K562 (cell line): Measurements from ENCODE around the gene SOBP. TPM values are rescaled to one million over a fixed set of nuclear protein-coding genes. Genes with fewer than 3 reads are reported as not detected.

ENCODE experiments used
- ATAC-seq: fragments of 200-7000 bp; cut with Tn5 transposase; 3 replicates; pipeline ENCODE4 v1.9.1; 2020; ENCODE audit warnings: moderate library complexity
- BruUV-seq: library from RNA; stranded (reverse); fragments of 400-500 nt; replicated peaks from 2 replicates; lab custom pipeline; 2021; lab: Mats Ljungman, UMichigan
- CTCF ChIA-PET: fragments of 300-600 bp; formaldehyde crosslinking; extraction: SDS; loops from one replicate; lab custom pipeline; 2021; ENCODE audit warnings: low intra/inter-chr PET ratio; lab: Yijun Ruan, JAX
- POLR2A ChIA-PET: fragments of 300-600, 350-650 bp; sonication (Branson Sonifier 250); formaldehyde crosslinking; extraction: SDS; loops from one replicate; lab custom pipeline; 2021; ENCODE audit warnings: antibody characterized with exemption, inconsistent platforms; lab: Yijun Ruan, JAX
- DNase-seq, 4 experiments: peaks; one replicate each; pipeline versions ENCODE4 v3.0.0 to v3.0.0-alpha.2; 2011 to 2018; ENCODE audit warnings: low spot score in 3 of 4, mixed read lengths in 3 of 4; ENCODE audit errors: extremely low read depth in 1 of 4
- FAIRE-seq: peaks from 2 replicates; lab custom pipeline; 2011; peaks lifted over from hg19 to GRCh38; lab: Jason Lieb, UNC
- H2AFZ ChIP-seq: 2 replicates; pipeline ENCODE4 v1.6.0; 2011; ENCODE audit warnings: low read depth, low read length, control low read depth, inconsistent platforms
- H3K27ac ChIP-seq: fragments of 200-600 bp; 3 replicates; pipeline ENCODE4 v1.8.0; 2011; ENCODE audit warnings: low read depth, mild to moderate bottlenecking, control low read depth, inconsistent platforms, low read length, moderate library complexity, mixed read lengths; ENCODE audit errors: extremely low read depth
- H3K27me3 ChIP-seq, 2 experiments: fragments of 300-600 bp in 1 of 2; 2 replicates in 1 of 2; 3 replicates in 1 of 2; pipeline versions ENCODE4 v1.6.0 to v1.8.0; 2011; ENCODE audit warnings: inconsistent platforms in 2 of 2, low read length in 2 of 2, mild to moderate bottlenecking in 1 of 2, mixed read lengths in 1 of 2, moderate library complexity in 1 of 2; ENCODE audit not compliant: control insufficient read depth in 2 of 2, insufficient read depth in 2 of 2
- H3K36me3 ChIP-seq: fragments of 300-600 bp; 3 replicates; pipeline ENCODE4 v1.8.0; 2011; ENCODE audit warnings: mild to moderate bottlenecking, low read length, inconsistent platforms; ENCODE audit not compliant: control insufficient read depth, insufficient read depth
- H3K4me1 ChIP-seq, 2 experiments: fragments of 200-600 bp in 1 of 2; replicated peaks in 1 of 2; 2 replicates in 1 of 2; 3 replicates in 1 of 2; pipeline versions ENCODE4 v1.5.1 to v1.8.0; 2011; ENCODE audit warnings: inconsistent platforms in 2 of 2, low read length in 2 of 2, mild to moderate bottlenecking in 1 of 2, mixed read lengths in 1 of 2, moderate library complexity in 1 of 2; ENCODE audit not compliant: control insufficient read depth in 2 of 2, insufficient read depth in 2 of 2
- H3K4me2 ChIP-seq: 2 replicates; pipeline ENCODE4 v1.6.1; 2011; ENCODE audit warnings: low read length, control low read depth, inconsistent platforms, mixed read lengths; ENCODE audit not compliant: insufficient read depth
- H3K4me3 ChIP-seq: fragments of 200-600 bp; sonication (generic), shearing (Covaris generic); 2 replicates; pipeline ENCODE4 v1.5.1; 2016; ENCODE audit warnings: control low read depth, inconsistent platforms
- H3K79me2 ChIP-seq: fragments of 200-600 bp; 3 replicates; pipeline ENCODE4 v1.8.0; 2011; ENCODE audit warnings: low read length, inconsistent platforms; ENCODE audit not compliant: control insufficient read depth, insufficient read depth
- H3K9ac ChIP-seq, 2 experiments: 2 replicates each; pipeline versions ENCODE4 v1.6.0 to v1.6.1; 2011; ENCODE audit warnings: low read depth in 2 of 2, low read length in 2 of 2, control low read depth in 1 of 2, inconsistent platforms in 1 of 2, mild to moderate bottlenecking in 1 of 2, mixed read lengths in 1 of 2; ENCODE audit not compliant: insufficient read depth in 1 of 2
- H3K9me1 ChIP-seq: one replicate; pipeline ENCODE4 v1.6.0; 2011; ENCODE audit warnings: inconsistent platforms, mild to moderate bottlenecking, low read length, moderate library complexity; ENCODE audit not compliant: control insufficient read depth, insufficient read depth
- H3K9me3 ChIP-seq: replicated peaks from 2 replicates; pipeline ENCODE4 v1.5.1; 2011; ENCODE audit warnings: low read depth, low read length, inconsistent platforms; ENCODE audit not compliant: control insufficient read depth, insufficient read depth
- H4K20me1 ChIP-seq: replicated peaks from 2 replicates; pipeline ENCODE4 v1.6.1; 2011; ENCODE audit warnings: low read length, inconsistent platforms, mixed read lengths; ENCODE audit not compliant: control insufficient read depth, insufficient read depth
- CTBP1 ChIP-seq: fragments of 450-650 bp; IDR thresholded peaks from 2 replicates; pipeline ENCODE4 v1.6.1; 2016; ENCODE audit warnings: borderline replicate concordance
- GATAD2B ChIP-seq: fragments of 450-650 bp; IDR thresholded peaks from 2 replicates; pipeline ENCODE4 v1.6.1; 2017; ENCODE audit warnings: mild to moderate bottlenecking, borderline replicate concordance
- NFIX ChIP-seq: fragments of 250-450 bp; sonication (Bioruptor Pico); IDR thresholded peaks from 2 replicates; pipeline ENCODE4 v1.4.0; 2020; ENCODE audit warnings: low read depth, mild to moderate bottlenecking, moderate library complexity
- RB1 ChIP-seq: fragments of 450-650 bp; IDR thresholded peaks from 2 replicates; pipeline ENCODE4 v1.6.1; 2017; ENCODE audit warnings: low read depth, mild to moderate bottlenecking
- WGBS: fragments of 100-300 bp; shearing (Covaris generic); methylation state at CpG from one replicate; pipeline ENCODE4 v1.1.6; 2016; ENCODE audit warnings: low coverage, mixed read lengths; ENCODE audit not compliant: insufficient coverage; ENCODE audit errors: missing lambda C conversion rate; 5-methylcytosine and 5-hydroxymethylcytosine counted together
- in situ Hi-C: fragments of 300-500 bp; cut with MboI; formaldehyde crosslinking; loops from 4 replicates; pipeline ENCODE4 v1.15.0; 2018; ENCODE audit warnings: inconsistent platforms, mixed read lengths
- intact Hi-C: fragments of 100-400 bp; cut with micrococcal nuclease; formaldehyde crosslinking; loops from 2 replicates; pipeline ENCODE4 v1.14.2; 2022
- polyA plus RNA-seq, 8 experiments: library from polyadenylated mRNA; depleted of rRNA in 4 of 8; stranded (reverse) in 5 of 8; unstranded in 3 of 8; fragments of >200 nt; fragmentation: Nextera tagmentation in 2 of 8; fragmentation: Illumina TruSeq in 1 of 8; extraction: Ambion mirVana in 2 of 8; extraction: Trizol in 1 of 8; gene quantifications; 2 replicates each; pipeline versions ENCODE4 v1.2.1 to v1.2.3, GENCODE V29; 2011 to 2014; ENCODE audit warnings: inconsistent platforms in 1 of 8, missing spikeins in 1 of 8
- total RNA-seq, 7 experiments: library from RNA; depleted of rRNA in 6 of 7; stranded (reverse); fragments of >200 nt in 6 of 7; fragmentation: Illumina TruSeq in 2 of 7; extraction: Trizol in 2 of 7; gene quantifications; 2 replicates each; pipeline versions ENCODE4 v1.2.1 to v1.2.3, GENCODE V29; 2011 to 2021; ENCODE audit warnings: low replicate concordance in 1 of 7
- TF ChIP-seq, protein P1 (sequence below): sonication (generic); formaldehyde crosslinking; IDR thresholded peaks from 2 replicates; pipeline ENCODE4 v1.8.1; 2023; ENCODE audit warnings: mild to moderate bottlenecking, missing genetic modification reagents

SOBP gene
- total and polyA plus RNA-seq, 9 of the 15 experiments (the other 6 are each of a cell fraction or from before 2014, with no cell fraction given) = 0.16 TPM; not detected in 8

- H3K79me2 ChIP-seq = no peaks in the 10 kb centered on the region; the same call in 2 of the 3 replicates
- FAIRE-seq = no peak
- H3K4me2 ChIP-seq = no peak overlapping the region
- no peak overlapping the region for H3K9ac ChIP-seq
- no peak overlapping the region for H2AFZ ChIP-seq
- intact Hi-C loops = no loop called here
- H3K27ac ChIP-seq = no peak overlapping the region
- no peaks in the 10 kb centered on the region for H4K20me1 ChIP-seq
- H3K36me3 ChIP-seq = peaks cover 11% of the 10 kb centered on the region; the same call in 1 of the 3 replicates
- CTCF ChIA-PET = no interaction called here
- H3K4me3 ChIP-seq = no peak overlapping the region
- no peak for ATAC-seq
- no peaks in the 10 kb centered on the region for H3K9me3 ChIP-seq
- no peaks in the 10 kb centered on the region for H3K4me1 ChIP-seq
- no peaks in the 10 kb centered on the region for H3K27me3 ChIP-seq
- WGBS = 89% methylated on average over 1 of the region's 1 CpG
- DNase-seq = no peak
- TF ChIP-seq GATAD2B = no peak
- no peak for TF ChIP-seq CTBP1
- no peak for TF ChIP-seq RB1
- TF ChIP-seq NFIX (CRISPR knock-in tag) = no peak
- TF ChIP-seq, protein P1, sequence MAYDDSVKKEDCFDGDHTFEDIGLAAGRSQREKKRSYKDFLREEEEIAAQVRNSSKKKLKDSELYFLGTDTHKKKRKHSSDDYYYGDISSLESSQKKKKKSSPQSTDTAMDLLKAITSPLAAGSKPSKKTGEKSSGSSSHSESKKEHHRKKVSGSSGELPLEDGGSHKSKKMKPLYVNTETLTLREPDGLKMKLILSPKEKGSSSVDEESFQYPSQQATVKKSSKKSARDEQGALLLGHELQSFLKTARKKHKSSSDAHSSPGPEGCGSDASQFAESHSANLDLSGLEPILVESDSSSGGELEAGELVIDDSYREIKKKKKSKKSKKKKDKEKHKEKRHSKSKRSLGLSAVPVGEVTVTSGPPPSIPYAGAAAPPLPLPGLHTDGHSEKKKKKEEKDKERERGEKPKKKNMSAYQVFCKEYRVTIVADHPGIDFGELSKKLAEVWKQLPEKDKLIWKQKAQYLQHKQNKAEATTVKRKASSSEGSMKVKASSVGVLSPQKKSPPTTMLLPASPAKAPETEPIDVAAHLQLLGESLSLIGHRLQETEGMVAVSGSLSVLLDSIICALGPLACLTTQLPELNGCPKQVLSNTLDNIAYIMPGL (CRISPR knock-in tag) = no peak
- TF ChIP-seq, all 486 proteins: peak for 0
- no peaks in the 10 kb centered on the region for H3K9me1 ChIP-seq
- POLR2A ChIA-PET = interaction anchor here (3.6 kb wide), 1 partner anchor 17 kb away, joined by 12 read pairs; the partner anchor contains the start of gene PDSS2
- BruUV-seq = no TSS peak
- in situ Hi-C loops = no loop called here
These were observed 48.2 kb upstream of the SOBP start for GRCh38 chr6:107441682-107442081.
